Activated CD4-positive, alpha-beta T cell treated with anti-CD3 and anti-CD28 coated beads, Interleukin-2, amount 50 U/mL, for 24 hours (primary cell): ENCODE data around the gene GHDC.

Source experiments
- DNase-seq, 2 donors: peaks; one replicate each; pipeline ENCODE4 v3.0.0-alpha.2; 2020; ENCODE audit warnings: low read depth in 1 of 2, low spot score in 1 of 2

GHDC gene

DNA sequence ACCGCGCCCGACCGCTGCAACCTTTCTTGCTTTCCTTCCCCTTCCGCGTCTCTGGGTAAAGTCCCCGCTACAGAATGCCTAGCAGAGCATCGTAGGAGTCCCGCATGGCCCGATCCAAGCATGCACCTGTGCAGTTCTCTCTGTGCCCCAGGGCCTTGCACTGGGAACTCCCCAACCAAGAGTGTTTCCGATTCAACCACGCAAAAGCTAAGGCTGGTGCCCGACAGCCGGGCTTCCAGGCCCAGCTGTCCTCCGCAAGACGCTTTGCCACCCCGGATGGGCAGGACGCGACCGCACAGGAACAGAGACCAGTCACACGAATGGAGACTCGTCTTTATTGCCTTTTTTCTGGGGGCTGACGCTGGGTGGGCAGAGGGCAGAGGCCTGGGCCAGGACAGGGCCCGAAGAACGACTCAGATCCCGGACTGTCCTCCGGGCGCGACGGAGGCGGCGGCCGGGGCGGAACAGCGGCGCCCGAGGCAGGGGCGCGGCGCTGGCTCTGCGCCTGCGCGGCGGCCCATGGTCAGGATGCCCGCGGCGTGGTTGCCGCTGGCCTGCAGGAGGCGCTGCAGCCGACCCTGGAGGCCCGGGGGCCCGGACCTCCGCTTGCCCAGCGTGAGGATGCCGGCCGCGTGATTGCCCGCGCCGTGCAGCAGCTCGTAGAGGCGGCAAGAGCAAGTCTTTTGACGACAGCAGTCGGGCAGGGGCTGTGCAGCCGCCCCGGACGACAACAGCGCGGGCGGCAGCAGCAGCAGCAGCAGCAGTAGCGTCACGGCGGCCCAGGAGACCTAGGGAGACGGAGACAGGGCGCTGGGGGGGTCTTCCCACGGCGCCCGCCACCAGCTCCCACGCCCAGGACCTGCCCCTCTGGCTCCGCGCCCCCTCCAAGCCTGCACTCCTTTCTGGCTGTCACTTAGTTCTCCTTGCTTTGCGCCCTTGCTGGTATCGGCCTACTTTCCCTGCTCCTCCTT, 10.3 kb downstream of the GHDC start:
- DNase-seq = peak; percentile 67 to 72

DNA sequence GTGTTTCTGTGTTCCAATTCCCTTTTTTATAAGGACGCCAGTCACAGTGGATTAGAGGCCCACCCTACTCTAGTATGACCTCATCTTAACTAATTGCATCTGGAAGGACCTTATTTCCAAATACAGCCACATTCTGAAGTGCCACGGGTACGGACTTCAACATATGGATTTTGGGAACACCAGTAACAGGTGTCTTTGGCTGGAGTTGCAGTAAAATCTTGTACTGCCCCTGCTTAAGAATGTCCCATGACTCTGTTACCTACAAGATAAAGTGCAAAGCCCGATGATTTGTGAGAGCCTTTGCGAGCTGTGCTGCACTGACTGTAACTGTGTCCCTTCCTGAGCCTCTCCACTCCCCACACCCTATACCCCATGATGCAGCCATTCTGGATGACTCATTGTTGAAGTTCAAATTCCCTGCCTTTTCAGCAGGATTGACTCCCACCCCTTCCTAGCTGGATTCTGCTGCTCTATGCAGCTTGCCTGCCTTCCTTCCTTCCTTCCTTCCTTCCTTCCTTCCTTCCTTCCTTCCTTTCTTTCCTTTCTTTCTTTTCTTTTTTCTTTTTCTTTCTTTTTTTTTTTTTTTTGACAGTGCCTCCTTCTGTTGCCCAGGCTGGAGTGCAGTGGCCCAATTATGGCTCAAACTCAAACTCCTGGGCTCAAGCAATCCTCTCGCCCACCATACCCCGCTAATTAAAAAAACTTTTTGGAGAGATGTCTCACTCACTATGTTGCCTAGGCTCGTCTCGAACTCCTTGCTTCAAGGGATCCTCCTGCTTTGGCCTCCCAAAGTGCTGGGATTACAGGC, 11.2 kb downstream of the GHDC start:
- DNase-seq = no peak

DNA sequence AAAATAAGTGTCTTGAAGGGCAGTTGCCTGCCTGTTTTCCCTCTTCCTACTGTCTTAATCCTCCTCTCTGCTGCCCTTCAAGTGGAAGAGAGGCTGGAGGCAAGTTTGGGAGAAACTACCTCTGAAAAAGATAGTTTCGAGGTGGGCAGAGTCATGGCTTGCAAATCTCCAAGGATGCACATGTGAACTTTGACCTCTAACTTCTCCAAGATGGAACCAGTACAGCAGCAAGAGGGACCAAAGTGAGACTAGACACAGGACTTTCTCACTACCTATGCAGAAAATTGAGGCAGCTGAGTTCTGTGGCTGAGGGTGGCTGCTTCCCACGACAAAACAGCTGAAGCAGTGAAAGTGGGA, 12.5 kb downstream of the GHDC start:
- DNase-seq = no peak

DNA sequence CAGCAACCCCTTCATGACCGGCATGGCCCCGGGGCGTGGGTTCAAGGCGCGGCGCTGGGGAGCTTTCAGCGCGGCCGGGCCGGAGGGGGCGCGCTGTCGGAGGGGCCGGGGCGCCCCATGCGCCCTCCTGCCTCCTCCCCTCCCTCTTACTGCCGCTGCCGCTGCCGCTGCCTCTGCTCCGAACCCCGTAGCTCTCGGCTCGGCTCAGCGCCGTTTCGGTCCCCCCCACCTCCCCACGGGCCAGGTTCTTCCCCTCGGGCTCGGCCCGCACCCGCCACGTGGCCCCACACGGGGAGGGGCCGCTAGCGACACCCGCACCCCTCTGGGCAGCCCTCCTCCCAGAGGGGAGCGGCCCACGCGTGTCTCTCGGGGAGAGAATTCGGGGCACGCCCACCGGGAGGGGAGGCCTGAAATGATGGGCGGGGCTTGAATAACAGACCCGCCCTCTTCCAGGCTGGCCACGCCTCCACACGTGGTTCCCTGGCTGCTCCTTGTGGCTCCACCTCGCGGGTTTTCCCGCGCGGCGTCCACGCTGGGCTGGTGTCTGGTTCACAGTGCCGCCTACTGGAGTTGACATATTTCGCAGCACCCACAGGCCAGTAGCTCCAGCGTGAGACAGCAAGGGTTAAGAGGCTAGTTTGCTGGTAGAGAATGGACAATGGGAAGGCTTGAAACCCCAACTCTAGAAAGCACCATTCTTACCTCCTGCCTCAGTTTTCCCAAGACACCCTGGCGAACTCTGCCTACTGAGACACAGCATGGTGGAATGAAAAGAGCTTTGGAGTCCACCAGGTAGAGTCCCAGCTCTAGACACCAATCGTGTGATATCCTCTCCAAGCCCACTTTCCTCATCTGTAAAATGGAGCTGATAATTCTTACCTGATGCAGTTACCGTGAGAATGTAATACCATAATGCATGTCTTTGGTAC, 13.1 kb downstream of the GHDC start, which contains the start of gene KCNH4:
Gene KCNH4 (minus strand): TSS at position 221 of the 929 bp plus-strand sequence. CDS start 197 bp downstream, at position 24.
- DNase-seq = peak; percentile 85

DNA sequence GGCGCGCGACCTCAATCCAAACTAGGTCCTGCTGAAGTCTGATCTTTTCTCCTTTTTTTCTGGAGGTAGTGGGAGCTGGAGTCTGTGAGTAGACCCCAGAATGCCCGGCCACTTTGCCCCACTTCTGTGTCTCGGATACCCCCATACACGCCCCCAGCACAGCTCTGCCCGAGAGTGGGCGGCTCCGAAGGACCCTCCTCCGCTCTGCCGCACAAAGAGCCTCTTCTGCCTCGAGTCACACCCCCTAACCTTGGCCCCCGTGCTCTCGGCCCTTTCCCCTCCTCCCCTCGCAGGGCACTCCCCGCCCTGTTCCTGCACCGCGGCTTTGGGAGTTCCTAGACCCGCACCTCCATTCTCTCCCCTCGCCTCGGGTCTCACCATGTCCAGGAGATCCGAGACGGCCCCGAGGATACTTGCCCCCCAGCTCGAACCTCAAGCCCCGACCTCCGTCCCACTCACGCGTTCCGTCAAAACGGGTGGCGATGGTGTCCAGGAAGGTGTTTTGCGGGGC, 13.8 kb downstream of the GHDC start:
- no peak for DNase-seq

DNA sequence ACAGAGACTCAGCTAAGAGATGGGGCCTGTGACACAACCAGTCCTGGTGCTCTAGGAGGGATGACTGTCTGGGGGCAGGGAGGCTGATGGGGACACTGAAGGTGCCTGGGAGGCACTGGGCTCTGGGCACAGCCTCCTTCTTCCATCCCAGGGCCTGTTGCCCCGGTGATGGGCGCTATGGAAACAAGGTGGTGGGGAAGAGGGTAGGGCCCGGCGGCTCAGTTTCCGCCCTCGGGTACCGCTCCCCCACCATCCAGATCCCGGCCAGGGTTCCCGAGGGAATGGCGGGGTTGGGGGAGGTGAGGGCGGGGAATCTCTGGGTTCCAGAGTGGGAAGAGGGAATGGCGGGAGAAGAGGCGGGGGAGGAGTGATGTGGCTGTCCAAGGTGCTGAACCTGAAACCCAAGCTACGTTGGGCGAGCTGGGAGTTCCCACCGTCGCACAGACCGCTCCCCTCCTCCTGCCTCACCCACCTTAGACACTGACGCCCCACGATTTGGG, 14.3 kb downstream of the GHDC start:
- DNase-seq = no peak

DNA sequence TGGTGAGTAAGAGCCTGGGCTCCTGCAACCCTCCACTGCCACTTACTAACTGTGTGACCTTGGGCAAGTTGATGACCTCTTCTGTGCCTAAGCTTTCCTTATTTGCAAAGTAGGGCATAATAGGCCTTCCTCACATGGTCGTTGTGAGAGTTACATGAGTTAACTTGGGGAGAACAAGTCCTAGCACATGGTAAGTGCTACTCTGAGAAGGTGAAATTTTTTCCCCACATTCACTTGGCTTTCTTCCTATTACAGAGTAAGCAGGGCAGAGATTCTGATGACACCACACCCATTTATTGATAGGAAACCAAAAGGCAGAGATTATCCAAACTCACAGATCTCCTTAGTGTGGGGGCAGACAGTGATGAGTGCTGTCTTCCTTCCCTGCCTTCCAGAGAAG, 15.0 kb downstream of the GHDC start:
- DNase-seq = no peak

DNA sequence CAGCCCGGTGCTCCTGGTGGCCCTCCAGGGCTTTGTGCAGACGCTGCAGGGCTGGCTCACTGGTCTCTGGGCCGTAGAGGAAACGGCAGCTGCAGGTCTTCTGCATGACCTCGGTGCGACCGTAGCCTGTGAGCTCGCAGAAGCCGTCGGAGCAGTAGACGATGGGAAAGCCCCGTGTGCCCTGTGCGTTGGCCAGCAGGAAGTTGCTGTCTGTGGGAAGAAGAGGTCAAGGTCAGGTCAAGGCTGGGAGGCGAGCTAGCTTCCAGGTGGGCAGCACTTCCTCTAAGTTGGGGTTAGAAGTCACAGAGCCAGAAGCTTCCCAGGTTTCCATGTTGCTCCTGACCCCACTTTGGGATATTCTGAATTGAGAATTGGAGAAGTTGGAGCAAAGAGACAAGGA, 15.5 kb downstream of the GHDC start:
- DNase-seq = no peak

DNA sequence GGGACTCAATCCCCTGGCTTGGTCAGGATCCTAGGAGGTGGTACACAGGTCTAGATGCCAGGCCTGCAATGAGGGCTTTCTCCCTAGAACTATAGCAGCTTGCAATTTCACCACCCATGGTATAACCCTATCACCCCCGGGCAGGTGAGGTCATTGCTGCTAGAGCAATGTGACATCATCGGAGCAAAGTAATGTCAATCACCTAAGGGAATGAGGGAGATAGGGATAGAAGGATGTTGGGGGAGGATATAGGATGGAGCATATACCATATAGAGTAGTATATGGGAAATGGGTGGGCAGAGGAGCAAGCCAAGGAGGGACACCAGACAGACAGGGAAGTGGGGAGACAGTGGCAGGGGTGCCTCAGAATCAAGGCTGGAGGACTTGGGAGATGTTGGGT, 16.6 kb downstream of the GHDC start:
- DNase-seq = no peak

DNA sequence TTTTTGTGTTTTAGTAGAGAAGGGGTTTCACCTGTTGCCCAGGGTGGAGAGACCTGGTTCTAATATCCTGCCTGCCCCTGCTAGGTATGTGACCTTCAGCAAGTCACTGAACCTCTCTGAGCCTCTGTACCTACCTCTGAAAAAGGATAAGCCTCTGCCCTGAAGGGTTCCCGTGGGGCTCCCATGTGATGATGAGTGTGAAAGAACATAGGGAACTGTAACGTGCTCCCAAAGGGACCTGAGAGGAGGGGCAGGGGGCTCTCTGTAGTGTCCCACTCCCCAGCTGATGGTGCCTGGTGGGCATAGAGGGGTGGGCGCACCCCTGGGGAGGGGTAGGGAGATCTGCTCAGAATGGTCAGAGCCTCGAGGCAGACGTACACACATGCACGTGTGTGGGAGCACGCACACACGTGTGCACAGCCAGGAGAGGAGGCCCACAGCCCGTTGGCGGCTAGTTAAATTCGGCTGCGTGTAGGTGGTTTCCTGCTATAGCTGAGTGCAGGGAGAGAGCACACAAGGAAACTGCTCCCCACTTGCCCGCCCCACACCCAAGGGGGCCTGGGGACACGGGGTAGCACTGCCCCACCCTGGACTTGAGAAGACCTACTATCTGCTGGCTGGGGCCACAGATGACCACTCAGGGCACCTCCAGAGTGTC, 20.0 kb downstream of the GHDC start:
- no peak for DNase-seq

DNA sequence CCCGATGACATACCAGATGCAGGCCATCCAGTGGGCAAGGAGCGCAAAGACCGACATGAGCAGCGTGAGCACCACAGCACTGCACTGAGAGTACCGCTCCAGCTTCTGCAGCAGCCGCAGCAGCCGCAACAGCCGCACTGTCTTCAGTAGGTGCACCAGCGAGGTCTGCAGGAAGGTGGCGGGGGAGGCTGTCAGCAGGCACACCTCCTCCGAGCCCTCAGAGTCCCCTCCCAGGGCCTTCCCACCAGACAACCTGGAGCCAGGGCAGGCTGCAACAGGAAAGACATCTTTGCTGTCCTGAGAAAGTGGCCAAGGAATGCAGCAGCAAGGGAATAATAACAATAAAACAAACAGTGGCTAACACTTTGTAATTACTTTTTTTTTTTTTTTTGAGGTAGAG, 22.5 kb downstream of the GHDC start:
- no peak for DNase-seq

DNA sequence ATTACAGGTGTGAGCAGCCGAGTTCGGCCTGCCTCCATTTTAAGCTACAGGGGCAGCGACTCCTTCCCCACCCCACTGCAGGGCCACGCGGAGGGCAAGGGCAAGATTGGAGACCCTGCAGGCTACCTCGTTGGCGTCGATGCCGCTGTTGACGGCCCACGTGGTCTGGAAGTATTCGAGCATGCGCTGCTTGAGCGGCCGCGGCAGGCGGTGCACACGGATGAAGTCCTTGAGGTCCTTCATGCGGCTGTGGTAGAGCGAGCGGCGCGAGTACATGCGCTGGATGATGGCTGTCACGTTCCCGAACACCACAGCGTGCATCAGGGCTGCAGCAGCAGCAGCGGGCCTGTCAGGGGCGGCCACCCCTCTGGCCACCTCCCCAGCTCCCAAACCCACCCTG, 24.9 kb downstream of the GHDC start:
- DNase-seq = no peak

DNA sequence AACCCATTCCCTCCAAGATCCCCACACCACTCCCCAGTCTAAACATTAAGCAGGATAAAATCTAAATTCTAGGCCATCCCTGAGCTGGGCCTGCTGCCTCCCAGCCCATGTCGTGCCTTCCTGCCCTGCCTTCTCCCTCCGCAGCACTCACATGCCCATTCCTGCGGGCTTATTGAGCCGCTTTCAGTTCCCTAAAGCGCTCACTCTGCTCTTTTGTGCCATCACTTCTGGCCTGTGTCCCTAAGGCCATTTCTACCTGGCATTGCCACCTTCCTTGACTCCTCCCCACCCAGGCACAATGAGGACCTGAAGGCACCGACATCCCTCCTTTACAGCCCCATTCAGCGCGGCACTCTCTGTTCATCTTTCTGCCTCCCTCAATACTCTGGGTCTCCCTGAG, 26.5 kb downstream of the GHDC start:
- DNase-seq = no peak

DNA sequence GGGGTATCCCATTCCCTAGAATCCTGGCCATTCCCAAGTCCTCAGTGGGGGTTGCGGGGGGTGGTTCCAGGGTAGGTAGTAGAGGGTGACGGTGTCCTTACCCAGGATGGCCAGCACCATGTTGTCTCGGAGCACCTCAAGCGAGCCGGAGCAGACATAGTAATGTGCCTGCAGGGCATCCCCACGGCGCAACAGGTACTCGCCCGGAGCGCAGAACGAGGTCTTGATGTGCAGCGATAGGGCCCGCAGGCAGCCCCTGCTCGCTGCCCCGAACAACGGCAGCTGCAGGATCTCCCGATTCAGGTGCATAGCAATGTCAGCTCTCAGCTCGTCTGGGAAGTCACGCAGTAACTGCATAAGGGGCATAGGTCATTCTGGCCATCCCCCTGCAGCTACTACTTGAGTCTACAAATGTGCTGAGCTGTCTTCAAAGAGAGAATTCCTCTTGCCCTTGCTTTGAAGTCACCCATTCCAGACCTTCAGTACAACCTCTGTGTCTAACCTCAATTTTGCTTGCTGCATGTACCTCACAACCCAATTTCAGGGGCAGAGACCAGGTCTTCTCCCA, 28.0 kb downstream of the GHDC start:
- DNase-seq = no peak

DNA sequence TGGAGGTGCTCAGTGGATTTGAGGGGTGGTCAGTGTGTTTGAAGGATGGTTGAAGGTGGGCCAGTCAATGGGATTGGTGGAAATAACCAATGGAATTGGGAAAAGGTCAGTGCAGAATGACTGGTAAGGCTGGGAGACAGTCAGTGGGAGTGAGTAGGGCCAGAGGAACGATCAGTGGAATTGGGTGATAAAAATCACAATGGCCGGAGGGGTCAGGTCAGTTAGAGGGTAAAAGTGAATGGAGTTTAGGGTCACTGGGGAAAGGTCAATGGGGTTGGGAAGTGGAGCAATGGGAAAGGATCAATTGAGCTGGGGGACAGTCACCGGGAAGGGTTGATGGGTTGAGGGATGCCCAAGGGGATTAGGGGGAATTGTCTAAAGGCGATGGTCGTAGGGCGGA, 28.5 kb downstream of the GHDC start:
- DNase-seq = no peak

DNA sequence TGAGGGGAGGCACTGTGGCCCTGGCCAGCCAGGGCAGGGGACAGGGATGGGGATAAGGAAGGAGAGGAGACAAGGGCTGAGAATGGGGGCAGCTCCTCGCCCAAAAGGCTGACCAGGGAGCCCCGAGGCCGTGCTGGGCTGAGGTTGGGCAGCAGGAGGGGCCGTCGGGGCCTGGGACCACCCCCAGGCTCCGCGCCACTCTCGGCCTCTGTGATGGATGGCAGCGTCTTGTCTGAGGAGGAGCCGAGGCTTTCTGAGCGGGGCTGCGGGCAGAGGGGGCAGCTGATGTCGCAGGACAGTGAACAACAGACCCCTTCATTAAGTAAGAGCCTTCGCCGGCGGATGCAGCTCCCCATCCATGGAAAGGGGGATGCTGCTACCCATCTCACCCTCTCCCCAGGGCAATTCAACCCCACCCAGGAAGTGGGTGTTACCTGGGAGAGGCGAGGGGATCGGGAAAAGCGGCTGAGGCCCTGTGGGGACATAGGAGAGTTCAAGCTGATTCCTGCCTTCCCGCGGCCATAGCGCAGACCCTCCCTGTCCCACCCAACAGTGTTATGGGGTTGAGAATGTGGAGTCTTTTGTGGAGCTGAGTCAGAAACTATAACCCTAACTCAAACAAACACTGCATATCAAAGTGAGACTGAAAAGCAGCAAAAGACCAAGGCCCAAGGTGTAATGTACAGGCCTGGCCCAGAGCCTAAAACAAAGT, 30.4 kb downstream of the GHDC start:
- DNase-seq = no peak

DNA sequence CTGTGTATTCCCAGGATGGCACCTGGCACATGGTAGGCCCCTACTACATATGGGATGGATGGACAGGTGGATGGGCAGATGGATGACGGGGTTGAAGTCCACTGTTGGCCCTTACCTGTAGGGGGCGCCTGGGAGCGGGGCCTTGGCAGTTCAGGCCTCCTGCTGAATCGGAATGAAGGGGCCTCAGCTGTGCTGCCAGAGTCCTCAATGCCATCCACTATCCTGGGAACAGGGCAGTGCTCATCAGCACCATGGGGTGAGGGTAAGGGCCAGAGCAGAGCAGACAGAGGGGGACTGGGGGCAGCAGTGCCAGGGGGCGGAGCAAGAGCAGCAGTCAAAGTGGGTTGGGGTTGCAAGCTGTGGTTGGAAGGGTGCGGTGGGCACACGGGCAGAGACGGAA, 31.2 kb downstream of the GHDC start:
- DNase-seq = no peak

DNA sequence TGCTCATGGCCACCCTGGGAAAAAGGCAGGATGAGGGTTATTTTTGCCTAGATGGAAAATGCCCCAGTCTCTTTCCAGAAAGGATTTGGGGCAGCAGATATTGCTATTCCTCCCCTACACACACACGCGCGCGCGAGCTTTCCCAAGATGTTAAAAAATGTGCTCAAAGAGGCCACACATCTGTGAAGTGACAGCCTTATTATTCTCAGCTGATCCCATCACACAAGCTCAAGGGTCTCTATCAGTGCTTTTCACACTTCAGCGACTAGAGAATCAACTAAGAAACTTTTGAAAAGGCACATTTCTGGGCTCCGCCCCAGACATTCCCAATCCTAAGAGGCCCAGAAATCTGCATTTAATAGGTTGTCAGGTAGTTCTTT, 33.8 kb downstream of the GHDC start:
- no peak for DNase-seq

DNA sequence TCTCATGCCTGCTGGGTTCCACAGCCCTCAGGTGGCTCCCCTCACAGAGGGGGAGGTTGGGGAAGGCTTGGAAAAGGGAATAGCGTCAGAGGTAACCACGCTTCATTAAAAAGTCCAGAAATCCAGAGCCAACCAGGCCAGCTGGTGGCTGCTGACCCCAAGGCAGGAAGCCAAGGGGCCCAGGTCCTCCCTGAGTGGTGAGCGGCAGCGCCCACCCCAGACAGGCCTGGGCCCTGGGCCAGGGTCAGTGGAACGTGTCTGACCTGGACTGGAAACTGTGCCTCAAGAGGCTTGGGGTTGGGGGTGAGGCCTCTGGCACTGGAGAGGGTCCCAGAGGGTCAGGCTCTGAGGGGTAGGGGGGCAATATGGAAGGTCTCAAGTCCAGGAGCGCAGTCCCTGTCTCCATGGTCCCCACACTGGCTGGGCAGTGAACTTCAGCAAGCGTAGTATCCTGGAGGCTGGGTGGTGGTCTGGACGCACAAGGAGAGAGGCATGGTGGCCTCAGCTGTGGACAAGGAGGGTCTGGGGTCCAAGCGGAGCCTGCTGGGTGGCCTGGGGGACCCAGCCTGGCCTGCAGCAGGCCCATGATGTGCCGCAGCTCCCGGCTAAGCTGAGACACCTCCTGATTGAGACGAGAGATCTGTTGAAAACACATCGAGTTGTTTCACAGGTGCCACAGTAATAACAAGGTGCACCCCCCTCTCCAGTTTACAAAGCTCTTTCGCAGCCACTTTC, 34.3 kb downstream of the GHDC start:
- no peak for DNase-seq
